Hepatocyte (in vitro differentiated cells): ENCODE measurements around the gene FH. TPM values are rescaled to one million over a fixed set of nuclear protein-coding genes. Genes with fewer than 3 reads are reported as not detected.

Experiments
- DNase-seq: peaks from one replicate; pipeline ENCODE4 v3.0.0-alpha.2; 2016; ENCODE audit warnings: low spot score
- H2AFZ ChIP-seq: fragments of 200-600 bp; sonication (generic); 2 replicates; pipeline ENCODE4 v1.6.0; 2016; ENCODE audit warnings: antibody characterized with exemption, mild to moderate bottlenecking
- H3K27ac ChIP-seq: fragments of 200-600 bp; sonication (generic); 2 replicates; pipeline ENCODE4 v1.5.1; 2016; ENCODE audit warnings: mild to moderate bottlenecking
- H3K27me3 ChIP-seq: fragments of 200-600 bp; sonication (generic); 2 replicates; pipeline ENCODE4 v1.6.1; 2016
- H3K36me3 ChIP-seq: fragments of 200-600 bp; sonication (generic); replicated peaks from 2 replicates; pipeline ENCODE4 v1.5.1; 2016; ENCODE audit warnings: low read depth; ENCODE audit not compliant: insufficient read depth
- H3K4me1 ChIP-seq: fragments of 200-600 bp; sonication (generic); 2 replicates; pipeline ENCODE4 v1.5.1; 2016; ENCODE audit warnings: mild to moderate bottlenecking, moderate library complexity; ENCODE audit not compliant: insufficient read depth
- H3K4me2 ChIP-seq: fragments of 200-600 bp; sonication (generic); 2 replicates; pipeline ENCODE4 v1.6.0; 2016
- H3K4me3 ChIP-seq: fragments of 200-600 bp; sonication (generic); 2 replicates; pipeline ENCODE4 v1.5.1; 2016; ENCODE audit warnings: mild to moderate bottlenecking
- H3K79me2 ChIP-seq: fragments of 200-600 bp; sonication (generic); 2 replicates; pipeline ENCODE4 v1.6.0; 2017; ENCODE audit warnings: mild to moderate bottlenecking
- H3K9me2 ChIP-seq: fragments of 200-600 bp; sonication (generic); replicated peaks from 2 replicates; pipeline ENCODE4 v1.6.0; 2017; ENCODE audit warnings: mild to moderate bottlenecking; ENCODE audit not compliant: insufficient read depth
- H3K9me3 ChIP-seq: fragments of 200-600 bp; sonication (generic); 2 replicates; pipeline ENCODE4 v1.5.1; 2016; ENCODE audit warnings: low read depth, mild to moderate bottlenecking
- H4K20me1 ChIP-seq: fragments of 200-600 bp; sonication (generic); 2 replicates; pipeline ENCODE4 v1.6.0; 2016; ENCODE audit warnings: mild to moderate bottlenecking; ENCODE audit not compliant: insufficient read depth, poor library complexity, severe bottlenecking
- EZH2 ChIP-seq: fragments of 200-600 bp; sonication (generic); IDR thresholded peaks from 2 replicates; pipeline ENCODE4 v1.6.1; 2016; ENCODE audit warnings: antibody characterized with exemption, mild to moderate bottlenecking, borderline replicate concordance
- EZH2phosphoT487 ChIP-seq: fragments of 200-600 bp; sonication (generic); IDR thresholded peaks from one replicate; pipeline ENCODE4 v1.6.1; 2018; ENCODE audit warnings: antibody characterized with exemption, mild to moderate bottlenecking, low read depth, moderate library complexity; ENCODE audit not compliant: unreplicated experiment, severe bottlenecking
- WGBS: methylation state at CpG from one replicate; pipeline ENCODE4 v1.1.6; 2016; ENCODE audit warnings: low lambda C conversion rate; ENCODE audit errors: missing lambda C conversion rate; 5-methylcytosine and 5-hydroxymethylcytosine counted together
- polyA plus RNA-seq: library from polyadenylated mRNA; unstranded; fragments of >200 nt; fragmentation: Nextera tagmentation; extraction: Ambion mirVana; gene quantifications from 2 replicates; pipeline ENCODE4 v1.2.1, GENCODE V29; 2016
- total RNA-seq: library from RNA; depleted of rRNA; stranded (reverse); fragments of >200 nt; gene quantifications from 2 replicates; pipeline ENCODE4 v1.2.3, GENCODE V29; 2014
- TF ChIP-seq, protein P1 (sequence below): fragments of 200-600 bp; sonication (generic); IDR thresholded peaks from 2 replicates; pipeline ENCODE4 v1.5.1; 2016; ENCODE audit warnings: antibody characterized with exemption, mild to moderate bottlenecking; ENCODE audit not compliant: poor library complexity

The FH gene
- total and polyA plus RNA-seq, 2 experiments from 2014 or later = 62.7 to 96.7 TPM

DNA sequence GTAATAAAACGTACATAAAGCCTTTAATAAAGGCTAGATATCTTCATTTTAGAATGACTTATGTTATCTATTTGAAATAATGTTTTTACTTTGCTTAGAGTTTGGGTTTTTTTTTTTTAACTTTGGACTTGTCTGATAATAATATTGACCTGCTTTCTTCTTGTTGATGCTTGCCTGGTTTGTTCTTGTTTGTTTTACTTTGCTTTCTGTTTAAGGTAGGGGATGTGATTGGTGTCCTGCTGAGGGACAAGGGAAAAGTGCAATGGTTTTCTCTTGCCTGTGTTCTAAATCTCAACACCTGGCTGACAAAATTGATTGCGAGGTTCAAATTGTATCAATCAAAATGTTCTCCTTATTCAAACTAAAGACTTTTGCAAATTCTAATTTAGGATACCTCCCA lies 2.2 kb upstream of the FH start:
- Histone ChIP-seq H3K79me2 (peaks cover 20% of the 10 kb centered on the region), H3K9me2 (no peaks in the 10 kb centered on the region), H3K4me3 (no peak overlapping the region), H3K4me1 (peaks cover 5% of the 10 kb centered on the region), H3K4me2 (no peak overlapping the region), H2AFZ (no peak overlapping the region), H4K20me1 (peaks cover 6% of the 10 kb centered on the region), H3K27me3 (peaks cover 14% of the 10 kb centered on the region), H3K27ac (no peak overlapping the region), H3K9me3 (no peaks in the 10 kb centered on the region), H3K36me3 (no peaks in the 10 kb centered on the region)
- TF ChIP-seq, protein P1, sequence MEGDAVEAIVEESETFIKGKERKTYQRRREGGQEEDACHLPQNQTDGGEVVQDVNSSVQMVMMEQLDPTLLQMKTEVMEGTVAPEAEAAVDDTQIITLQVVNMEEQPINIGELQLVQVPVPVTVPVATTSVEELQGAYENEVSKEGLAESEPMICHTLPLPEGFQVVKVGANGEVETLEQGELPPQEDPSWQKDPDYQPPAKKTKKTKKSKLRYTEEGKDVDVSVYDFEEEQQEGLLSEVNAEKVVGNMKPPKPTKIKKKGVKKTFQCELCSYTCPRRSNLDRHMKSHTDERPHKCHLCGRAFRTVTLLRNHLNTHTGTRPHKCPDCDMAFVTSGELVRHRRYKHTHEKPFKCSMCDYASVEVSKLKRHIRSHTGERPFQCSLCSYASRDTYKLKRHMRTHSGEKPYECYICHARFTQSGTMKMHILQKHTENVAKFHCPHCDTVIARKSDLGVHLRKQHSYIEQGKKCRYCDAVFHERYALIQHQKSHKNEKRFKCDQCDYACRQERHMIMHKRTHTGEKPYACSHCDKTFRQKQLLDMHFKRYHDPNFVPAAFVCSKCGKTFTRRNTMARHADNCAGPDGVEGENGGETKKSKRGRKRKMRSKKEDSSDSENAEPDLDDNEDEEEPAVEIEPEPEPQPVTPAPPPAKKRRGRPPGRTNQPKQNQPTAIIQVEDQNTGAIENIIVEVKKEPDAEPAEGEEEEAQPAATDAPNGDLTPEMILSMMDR = no peak
- TF ChIP-seq EZH2 (no peak), EZH2phosphoT487 (no peak)
- 84% methylated on average over 2 of the region's 2 CpGs for WGBS
- no peak for DNase-seq

DNA sequence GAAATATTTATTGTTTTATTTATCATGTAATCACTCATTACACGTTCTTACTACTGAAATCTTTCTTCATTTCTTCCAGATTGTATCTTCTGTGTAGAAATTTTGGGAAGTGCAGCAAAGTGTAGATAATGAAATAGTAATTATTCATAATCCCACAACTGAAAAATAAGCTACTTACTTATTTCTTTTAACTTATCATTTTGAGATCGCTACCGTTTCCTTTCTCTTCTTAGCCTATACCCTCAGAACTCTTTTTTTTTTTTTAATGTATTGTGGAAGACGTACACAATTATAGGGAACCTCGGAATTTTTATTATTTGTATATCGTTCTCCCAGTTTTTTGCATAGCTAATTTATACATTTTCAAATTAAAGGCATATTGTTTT lies 518 bp upstream of the FH start:
- H3K4me3 ChIP-seq = peak overlapping the region; percentile 8
- H2AFZ ChIP-seq = peak overlapping the region; percentile 62
- peak overlapping the region; percentile 4 for H3K27ac ChIP-seq

DNA sequence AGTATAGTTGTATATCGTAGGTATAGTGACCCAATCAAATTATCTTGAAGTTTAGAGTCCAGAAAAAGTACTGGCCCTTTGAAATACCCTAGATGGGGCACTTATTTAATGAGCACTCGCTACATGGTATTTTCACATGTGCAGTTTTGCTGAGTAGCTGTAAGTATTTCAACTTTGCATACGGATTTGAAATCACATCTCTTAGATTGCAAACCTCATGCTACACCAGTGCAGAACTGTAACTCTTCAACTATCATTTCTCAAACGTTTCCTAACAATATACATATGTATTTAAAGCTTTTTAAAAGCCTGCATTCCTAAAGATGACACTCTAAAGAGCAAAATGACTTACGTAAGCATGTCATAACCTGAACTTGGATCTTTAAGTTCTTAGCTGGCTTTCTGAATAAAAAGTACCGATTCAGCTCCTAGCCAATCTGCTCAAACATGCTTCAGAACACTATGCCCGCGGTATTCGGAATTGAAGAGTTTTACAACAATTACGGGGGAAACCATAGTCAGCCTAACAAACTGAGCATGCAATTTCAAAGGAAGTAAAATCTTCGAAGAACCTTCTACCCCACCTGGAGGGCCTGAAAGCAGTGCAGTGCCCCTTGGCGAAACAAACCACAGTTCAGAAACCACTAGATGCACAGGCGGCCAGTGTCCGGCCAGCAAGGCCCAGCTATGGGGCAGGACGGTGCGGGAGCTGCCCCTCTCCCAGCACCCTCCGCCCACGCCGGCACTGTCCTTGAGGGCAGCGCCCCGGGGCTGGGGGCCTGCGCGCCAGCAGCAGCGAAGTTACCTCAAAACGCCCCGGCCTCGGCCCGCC lies 863 bp downstream of the FH start:
- Histone ChIP-seq H2AFZ (peak overlapping the region; percentile 47), H3K36me3 (peaks cover under 1% of the 10 kb centered on the region), H3K9me3 (no peaks in the 10 kb centered on the region), H3K27ac (peak overlapping the region; percentile 82), H3K4me3 (peak overlapping the region; percentile 33), H3K79me2 (peaks cover 50% of the 10 kb centered on the region), H3K9me2 (no peaks in the 10 kb centered on the region), H3K27me3 (peaks cover 6% of the 10 kb centered on the region), H3K4me1 (peaks cover 5% of the 10 kb centered on the region), H3K4me2 (peak overlapping the region; percentile 89), H4K20me1 (peaks cover 6% of the 10 kb centered on the region)
- WGBS = 4% methylated on average over 28 of the region's 28 CpGs
- TF ChIP-seq EZH2phosphoT487 (no peak), EZH2 (no peak)
- TF ChIP-seq, protein P1 = no peak
- peak; percentile 64 for DNase-seq

More for the DNA sequence above, 518 bp upstream of the FH start:
- H3K9me3 ChIP-seq = no peaks in the 10 kb centered on the region
- peaks cover 13% of the 10 kb centered on the region for H3K27me3 ChIP-seq
- peaks cover 37% of the 10 kb centered on the region for H3K79me2 ChIP-seq
- TF ChIP-seq EZH2phosphoT487 (no peak), EZH2 (no peak)
- TF ChIP-seq, protein P1 = no peak
- peak overlapping the region; percentile 69 for H3K4me2 ChIP-seq
- H3K9me2 ChIP-seq = no peaks in the 10 kb centered on the region
- peaks cover 6% of the 10 kb centered on the region for H4K20me1 ChIP-seq
- WGBS = 32% methylated on average over 6 of the region's 6 CpGs
- H3K36me3 ChIP-seq = no peaks in the 10 kb centered on the region
- DNase-seq = no peak
- peaks cover 5% of the 10 kb centered on the region for H3K4me1 ChIP-seq
